Measurements from ENCODE around the gene RADIL.

- TF ChIP-seq CTCF (IDR thresholded peaks at IDR 0.05) = no peak
- no peak for TF ChIP-seq EZH2 (IDR thresholded peaks at IDR 0.05; ENCODE audit: borderline replicate concordance, insufficient read depth, low read depth, low read length, poor library complexity, severe bottlenecking)
Measured at GRCh38 chr7:4905171-4905570, 21.7 kb upstream of the RADIL start.
